Measurements from ENCODE around the gene CCL2.

The CCL2 gene

DNA sequence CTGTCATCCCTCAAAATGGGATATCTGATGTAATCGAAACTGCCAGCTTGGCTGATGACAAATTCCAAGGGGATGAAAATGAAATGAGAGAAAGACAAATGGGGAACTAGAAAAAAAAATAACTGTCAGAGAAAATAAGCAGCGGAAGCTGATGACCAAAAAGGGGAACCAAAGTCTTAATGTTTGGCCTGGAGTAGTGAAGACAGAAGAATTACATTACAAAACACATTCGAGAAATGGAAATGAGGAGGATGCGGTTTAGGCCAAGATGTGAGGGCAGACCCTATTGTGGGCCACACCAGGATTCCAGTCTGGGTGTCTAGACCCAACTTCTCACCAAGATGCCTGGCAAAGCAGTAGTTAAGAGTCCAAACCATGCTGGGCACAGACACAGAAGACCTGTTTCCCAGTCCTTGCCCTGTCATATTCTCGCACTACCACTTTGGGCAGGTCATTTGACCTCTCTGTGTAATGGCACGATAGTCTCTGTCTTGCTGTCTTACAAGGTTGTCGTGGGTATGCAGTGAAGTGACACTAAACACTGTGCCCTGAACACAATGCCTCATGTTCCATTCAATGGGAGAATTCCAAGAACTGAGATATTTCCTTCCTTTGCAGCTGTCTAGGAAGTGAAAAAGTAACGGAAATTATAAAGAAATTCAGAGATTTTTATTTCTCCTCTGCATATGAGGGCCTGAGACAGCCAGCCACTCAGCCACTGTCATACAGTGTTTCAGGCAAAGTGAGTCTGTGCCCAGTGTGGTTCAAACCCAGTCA lies 12.3 kb upstream of the CCL2 start:
- no peak for DNase-seq

DNA sequence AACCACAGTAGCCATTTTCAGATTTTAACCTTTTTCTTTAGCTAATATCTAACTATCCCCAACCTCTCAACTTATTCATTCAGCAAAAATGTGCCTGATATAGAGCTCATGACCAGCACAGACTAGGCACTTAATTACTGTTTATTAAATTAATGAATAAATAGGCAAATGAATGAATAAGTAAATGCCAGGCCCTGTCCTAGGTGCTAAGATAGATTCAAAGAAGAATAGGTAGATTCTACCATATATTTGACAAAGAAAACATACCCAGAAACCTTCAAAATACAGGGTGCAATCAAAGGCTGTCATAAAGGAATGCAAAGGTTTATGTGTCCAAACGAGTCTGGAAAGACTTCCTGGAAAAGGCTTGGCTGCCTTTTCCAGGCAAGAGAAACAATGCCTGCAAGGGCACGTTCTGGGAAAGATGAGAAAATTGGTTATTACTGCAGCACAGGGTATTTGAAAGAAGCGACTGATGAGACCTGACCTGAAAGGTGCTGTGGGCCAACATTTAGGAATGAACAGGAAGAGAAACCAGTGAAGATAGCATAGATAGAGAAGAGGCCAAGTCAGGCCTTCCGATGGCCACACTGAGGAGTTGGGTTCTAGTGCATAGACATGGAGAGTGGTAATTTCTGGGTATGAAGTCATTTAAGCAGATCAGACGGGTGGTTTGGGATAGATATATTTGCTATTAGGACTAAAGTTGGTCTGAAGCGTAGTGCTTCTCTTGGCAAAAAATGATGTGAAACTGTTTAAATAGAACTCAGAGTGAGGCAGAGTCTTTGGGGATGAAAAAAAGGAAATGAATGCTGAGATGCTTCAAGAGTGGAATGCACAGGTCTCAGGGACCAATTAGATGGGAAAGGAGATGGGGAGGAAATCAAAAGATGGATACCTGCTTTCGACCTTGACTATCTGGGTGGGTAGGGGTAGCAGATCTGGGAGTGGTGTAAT lies 11.4 kb upstream of the CCL2 start:
- no peak for DNase-seq

DNA sequence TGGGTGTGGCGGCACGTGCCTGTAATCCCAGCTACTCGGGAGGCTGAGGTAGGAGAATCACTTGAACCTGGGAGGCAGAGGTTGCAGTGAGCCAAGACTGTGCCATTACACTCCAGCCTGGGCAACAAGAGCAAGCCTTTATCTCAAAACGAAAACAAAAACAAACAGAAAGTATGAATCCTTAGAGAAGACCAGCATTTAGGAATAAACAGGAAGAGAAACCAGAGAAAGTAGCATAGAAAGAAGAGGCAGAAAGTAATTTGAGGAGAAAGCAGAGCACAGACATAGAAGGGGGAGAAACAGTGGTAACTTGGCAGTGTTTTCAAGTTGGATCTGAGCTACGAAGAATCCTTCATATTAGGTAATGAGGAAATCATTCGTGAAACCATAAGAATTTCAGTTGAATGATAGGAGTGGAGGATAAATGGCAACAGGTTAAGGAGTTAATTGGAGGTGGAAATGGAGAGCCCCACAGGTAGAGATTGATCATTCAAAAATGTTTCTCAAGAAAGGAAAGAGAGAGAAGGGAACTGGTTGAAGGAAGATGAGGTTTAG lies 9.7 kb upstream of the CCL2 start:
- no peak for DNase-seq

DNA sequence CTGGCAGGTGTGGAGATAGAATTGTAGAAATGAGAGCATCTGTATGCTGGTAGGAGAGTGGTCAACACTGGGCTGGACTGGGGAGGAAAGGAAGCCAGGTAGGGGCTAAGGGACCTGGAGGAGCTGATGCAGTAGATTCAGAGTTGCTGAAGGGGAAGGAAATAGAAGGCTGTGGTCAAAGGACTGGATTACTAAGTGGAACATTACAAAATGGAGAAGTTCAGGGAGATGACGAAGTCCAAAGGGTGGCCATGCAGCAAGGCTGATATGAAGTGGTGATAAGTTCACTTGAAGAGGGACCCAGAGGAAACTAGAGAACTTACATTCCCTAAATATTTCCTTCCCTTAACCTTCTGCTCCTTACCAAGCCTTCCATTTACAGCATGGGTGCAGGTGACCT lies 8.6 kb upstream of the CCL2 start:
- no peak for DNase-seq

DNA sequence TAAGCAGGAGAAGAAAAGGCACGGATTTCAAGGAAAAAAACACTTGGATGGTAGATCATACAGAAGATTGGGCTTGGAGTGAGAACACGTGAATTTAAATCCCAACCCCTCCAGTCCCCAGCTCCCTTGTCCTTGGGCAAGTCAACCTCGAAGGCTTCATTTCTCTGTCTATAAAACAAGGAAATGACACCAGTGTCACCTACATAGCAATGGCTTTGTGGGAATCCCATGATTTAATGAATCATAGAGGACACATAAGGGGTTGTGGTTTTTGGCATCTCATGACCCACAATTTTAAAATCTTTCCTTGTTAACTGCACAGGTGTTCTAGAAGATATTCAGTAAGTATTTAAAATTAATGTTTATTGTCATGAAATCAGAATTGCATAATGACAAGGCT lies 8.2 kb upstream of the CCL2 start:
- no peak for DNase-seq

DNA sequence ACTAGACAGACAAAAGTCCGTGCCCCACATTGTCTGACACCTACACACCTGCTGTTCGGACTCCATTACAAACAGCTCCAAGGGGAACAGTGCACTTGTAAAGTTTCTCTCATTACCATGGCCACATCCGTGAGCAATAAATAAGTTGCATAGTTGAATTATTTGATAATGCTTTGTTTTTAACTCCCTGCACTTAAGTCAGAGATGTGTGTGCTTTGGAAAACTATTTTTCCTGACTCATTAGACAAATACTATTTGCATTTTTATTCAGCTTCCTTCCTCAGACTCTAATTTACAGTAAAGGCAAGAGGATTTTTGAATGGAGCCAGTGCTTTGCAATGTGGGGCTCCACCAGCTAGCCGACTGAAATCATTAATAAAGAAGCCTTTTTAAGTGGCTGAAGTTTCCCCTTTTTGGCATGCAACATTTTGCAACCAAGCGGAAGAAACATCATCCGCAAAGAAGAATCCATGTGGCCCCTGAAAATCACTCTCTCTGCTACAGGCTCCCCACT lies 6.5 kb upstream of the CCL2 start:
- DNase-seq: no peak

DNA sequence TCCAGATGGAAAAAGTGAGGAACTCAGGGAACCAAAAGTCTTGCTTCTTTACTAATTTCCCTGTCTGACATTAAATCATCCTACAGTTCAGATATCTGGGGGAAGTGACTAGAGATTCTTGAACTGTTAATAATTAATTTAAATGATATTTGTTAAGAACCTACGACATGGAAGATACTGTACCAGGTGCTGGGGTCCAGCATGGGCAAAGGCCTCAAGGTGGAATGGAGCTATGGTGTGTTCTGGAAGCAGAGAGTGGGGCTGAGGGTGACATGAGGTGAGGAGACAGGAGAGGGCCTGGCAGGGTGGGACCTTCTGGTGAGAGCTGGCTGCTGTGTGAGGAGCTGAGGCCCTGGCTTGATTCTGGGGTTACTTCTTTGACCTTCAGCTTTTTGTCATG lies 6.0 kb upstream of the CCL2 start:
- DNase-seq: no peak

DNA sequence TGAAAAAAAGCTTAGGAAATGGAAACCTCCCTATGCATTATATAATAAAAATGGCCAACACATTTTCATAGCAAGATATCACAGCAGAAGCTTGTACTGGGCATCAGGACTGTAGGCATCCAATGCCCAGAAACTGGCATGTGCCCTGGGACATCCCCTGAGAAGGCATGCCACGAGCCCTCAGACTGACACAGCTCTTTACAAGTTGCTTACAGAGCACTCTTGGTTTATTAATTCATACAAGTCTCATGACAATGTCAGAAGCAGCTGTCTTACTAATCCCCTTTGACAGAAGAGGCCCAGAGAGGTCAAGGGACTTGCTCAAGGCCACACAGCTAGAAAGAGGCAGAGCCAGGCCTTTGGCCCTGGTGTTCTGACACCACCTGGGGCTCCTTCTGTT lies 5.6 kb upstream of the CCL2 start:
- no peak for DNase-seq

DNA sequence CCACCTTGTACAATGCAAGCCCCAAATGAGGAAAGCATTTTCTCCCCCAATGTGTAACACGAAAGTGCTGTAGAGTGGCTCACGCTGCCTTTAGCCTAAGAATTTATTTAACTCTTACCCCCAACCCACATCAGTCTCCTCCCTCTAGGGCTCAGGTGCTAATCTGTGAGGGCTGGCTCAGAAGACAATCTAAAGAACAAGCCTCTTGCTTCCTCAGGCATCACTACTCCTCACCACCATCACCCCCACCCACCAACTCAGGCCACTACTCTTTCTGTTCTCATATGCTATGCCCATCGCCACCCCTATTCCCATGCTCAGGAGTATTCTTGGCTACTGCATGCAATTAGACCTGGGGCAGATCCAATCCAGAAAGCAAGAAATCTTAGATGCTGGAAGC lies 3.9 kb upstream of the CCL2 start:
- no peak for DNase-seq

DNA sequence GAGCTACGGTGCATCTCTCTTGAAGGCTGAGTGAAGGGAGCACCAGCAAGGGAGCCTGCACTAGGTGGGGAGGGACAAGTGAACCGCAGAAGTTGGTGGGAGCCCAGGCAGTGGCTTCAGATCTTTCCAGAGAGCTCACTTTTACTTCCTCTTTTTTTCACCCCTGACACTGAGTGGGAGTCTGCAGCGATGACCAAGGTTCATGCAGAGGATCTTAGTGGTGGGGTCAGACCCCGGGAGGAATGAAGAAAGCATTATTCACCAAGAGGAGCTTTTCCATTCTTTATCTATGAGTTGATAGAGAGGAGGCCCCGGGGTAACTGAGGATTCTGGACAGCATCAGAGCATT lies 3.0 kb upstream of the CCL2 start:
- no peak for DNase-seq

DNA sequence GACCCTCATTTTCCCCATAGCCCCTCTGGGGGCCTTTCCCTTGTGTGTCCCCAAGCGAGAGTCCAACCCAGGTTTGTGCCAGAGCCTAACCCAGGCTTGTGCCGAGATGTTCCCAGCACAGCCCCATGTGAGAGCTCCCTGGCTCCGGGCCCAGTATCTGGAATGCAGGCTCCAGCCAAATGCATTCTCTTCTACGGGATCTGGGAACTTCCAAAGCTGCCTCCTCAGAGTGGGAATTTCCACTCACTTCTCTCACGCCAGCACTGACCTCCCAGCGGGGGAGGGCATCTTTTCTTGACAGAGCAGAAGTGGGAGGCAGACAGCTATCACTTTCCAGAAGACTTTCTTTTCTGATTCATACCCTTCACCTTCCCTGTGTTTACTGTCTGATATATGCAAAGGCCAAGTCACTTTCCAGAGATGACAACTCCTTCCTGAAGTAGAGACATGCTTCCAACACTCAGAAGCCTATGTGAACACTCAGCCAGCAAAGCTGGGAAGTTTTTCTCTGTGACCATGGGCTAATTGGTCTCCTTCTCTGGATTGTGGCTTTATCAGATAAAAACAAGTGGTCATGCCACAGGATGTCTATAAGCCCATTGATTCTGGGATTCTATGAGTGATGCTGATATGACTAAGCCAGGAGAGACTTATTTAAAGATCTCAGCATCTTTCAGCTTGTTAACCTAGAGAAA lies 2.5 kb upstream of the CCL2 start:
- no peak for DNase-seq

DNA sequence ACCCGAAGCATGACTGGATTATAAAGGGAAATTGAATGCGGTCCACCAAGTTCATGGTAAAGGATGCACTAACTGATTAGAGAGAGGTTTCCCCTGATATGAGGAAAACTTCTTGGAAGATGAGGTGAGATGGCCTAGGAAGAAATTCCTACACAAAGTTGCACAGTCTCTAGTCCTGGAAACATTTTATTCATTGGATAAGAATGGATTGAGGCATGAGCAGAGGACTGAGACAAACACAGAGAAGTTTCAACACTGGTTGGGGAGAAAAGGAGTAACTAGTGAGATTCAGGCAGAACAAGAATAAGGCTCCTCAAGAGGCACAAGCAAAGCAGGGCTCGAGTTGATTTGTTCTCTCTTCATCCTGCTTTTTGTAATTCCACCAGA lies 2.0 kb upstream of the CCL2 start:
- no peak for DNase-seq

DNA sequence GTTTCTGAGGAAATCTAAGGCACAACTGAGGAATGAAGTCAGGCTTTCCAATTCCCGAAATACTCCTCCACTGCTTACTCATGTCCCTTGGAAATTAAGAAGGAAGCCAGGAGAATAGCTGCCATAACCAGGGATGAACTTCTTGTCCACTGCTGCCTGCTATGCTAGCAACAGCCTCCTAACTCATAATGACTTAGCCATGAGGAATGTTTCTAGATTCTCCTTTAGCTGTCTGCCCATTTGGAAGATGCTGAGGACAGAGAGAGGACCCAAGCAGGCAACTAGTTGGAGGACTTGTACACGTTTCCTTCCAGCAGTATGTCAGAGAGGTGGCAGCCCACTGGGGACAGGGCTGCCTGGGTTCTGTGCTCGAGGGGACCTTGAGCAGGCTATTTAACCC lies 939 bp upstream of the CCL2 start:
- no peak for DNase-seq

DNA sequence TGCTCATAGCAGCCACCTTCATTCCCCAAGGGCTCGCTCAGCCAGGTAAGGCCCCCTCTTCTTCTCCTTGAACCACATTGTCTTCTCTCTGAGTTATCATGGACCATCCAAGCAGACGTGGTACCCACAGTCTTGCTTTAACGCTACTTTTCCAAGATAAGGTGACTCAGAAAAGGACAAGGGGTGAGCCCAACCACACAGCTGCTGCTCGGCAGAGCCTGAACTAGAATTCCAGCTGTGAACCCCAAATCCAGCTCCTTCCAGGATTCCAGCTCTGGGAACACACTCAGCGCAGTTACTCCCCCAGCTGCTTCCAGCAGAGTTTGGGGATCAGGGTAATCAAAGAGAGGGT lies 272 bp downstream of the CCL2 start:
- DNase-seq: no peak

DNA sequence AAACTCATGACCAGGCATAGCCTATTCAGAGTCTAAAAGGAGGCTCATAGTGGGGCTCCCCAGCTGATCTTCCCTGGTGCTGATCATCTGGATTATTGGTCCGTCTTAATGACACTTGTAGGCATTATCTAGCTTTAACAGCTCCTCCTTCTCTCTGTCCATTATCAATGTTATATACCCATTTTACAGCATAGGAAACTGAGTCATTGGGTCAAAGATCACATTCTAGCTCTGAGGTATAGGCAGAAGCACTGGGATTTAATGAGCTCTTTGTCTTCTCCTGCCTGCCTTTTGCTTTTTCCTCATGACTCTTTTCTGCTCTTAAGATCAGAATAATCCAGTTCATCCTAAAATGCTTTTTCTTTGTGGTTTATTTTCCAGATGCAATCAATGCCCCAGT lies 756 bp downstream of the CCL2 start:
- no peak for DNase-seq

DNA sequence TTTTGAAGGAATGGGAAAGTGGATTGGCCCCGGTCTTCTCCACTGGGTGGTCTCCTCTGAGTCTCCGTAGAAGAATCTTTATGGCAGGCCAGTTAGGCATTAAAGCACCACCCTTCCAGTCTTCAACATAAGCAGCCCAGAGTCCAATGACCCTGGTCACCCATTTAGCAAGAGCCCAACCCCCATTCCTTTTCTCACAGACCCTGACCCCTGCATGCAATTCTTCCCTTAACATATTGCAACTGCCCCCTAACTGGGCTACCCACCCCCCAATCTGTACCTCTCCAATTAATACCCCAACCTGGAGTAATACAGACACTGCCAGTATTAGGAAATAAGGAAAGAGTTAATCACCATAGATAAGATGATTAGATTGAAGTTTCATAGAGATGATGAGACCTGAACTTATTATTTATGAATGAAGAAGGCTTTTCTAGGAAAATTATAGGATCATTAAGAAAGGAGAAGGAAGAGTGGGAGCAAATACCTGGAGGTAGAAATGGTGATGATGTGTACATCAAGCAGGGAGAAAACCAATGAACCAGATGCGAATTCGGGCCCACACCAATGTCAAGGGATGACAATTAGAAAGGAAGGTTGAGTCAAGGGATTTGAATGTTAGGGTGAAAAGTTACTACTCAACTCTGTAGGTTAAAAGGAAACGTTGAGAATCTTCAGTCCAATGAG lies 2.4 kb downstream of the CCL2 start:
- no peak for DNase-seq

DNA sequence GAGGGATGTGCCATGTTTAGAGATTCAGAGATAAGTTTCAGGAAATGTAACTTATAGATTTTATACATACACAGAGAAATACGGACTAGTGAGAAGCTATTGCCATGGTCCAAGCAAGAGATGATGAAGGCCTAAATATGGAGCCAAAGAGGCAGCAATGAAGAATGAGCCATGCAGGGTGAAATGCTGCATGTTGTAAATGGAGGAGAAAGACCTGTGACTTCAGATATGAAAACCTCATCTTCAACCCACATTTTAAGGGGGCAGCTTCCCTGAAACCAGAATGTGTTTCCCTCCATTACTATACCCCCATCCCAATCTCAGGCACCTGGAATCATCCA lies 2.9 kb downstream of the CCL2 start:
- DNase-seq: no peak

DNA sequence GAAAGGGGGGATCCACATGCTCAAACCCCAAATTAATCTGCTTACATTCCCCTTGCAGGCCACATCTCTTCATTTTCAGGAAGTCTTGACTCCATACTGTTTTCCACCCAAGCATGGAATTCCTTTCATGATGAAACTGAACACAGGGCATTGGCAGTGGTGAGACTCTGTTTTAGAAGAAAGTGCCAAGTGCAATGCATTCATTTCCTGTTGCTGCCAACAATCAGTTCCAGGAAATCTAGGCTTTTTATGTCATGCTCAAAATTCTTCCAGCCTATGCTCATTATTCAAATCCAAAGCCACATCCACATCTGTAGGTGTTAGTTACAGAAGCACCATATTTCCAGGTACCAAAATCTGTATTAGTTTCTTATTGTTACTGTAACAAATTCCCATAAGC lies 4.1 kb downstream of the CCL2 start:
- no peak for DNase-seq

DNA sequence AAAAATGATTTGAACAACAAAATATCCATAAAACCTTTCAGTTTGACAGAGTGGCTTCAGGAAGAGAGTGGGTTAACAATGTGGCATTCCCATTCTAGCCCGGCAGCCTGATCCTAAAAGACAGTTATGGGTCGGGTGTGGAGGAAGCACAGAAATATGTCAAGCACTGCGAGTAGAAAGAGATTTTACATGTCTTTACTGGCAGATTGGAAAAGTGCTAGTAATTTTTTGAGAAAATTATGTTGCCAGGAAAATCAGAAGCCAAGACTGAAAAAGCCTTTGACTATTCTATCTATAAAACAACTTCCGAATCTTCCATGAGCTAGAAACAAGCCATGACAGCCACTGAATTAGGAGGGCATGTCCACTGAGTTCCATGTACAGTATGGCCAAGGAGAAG lies 5.8 kb downstream of the CCL2 start:
- no peak for DNase-seq

DNA sequence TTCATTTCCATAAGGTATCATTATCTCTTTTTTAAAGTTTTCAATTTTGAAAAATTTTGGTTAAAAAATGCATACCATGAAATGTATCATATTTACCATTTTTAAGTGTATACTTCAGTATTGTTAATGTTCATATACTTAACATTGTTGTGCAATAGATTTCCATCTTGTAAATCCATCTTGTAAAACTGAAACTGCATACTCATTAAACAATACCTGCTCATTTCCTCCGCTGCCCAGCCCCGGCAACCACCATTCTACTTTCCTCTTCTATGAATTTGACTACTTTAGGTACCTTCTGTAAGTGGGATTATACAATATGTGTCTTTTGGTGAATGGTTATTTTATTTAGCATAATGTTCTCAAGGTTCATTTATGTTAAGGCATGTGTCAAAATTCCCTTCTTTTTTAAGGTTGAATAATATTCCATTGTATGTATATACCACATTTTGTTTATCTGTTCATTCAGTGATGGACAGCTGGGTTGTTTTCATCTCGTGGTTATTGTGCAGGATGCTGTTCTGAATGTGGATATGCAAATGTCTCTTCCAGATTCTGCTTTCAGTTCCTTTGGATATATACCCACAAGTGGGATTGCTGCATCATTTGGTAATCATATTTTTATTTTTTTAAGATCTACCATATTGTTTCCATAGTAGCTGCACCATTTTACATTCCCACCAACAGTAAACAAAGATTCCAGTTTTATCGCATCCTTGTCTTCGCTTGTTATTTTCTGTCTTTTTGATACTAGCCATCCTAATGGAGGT lies 6.7 kb downstream of the CCL2 start:
- DNase-seq: no peak

DNA sequence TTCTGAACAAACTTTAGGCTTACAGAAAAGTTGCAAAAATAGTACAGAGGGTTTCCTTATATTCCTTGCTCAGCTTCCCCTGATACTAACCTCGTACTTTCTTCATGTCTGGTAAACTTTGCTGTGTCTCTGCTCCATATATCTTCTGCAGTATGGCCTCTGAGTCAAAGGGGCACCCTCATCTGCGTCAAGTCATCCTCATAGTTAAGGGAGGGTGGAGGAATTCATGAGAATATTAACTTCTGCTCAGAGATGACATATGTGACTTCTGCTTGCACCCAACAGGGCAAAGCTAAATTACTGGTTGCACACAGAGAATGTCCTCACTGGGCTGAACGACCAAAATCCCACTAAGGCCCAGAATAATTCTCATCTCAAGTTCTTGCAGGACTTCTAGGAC lies 10.6 kb downstream of the CCL2 start:
- no peak for DNase-seq

DNA sequence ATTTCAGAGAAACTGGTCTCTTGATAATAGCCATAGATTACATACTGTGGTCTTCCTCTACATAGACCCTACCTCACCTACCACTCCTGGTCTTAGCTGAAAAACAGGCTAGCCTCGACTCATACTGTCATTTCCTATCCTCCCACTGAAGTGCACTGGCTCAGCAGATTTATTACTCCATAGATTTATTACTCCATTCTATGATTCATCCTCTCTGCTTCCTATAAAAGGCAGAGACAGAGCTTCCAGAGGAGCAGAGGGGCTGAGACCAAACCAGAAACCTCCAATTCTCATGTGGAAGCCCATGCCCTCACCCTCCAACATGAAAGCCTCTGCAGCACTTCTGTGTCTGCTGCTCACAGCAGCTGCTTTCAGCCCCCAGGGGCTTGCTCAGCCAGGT lies 14.9 kb downstream of the CCL2 start, which contains the start of gene CCL7:
TSS of gene CCL7 (plus strand) at position 253 of the 400 bp plus-strand sequence. CDS start at position 323, 70 bp downstream.
- DNase-seq: no peak

Measured in DMS153 (cell line).